NCI-H748 (cell line): Measurements from ENCODE around the gene EHD2.

ENCODE experiments used
- DNase-seq: peaks from one replicate; lab custom pipeline; 2025; ENCODE audit not compliant: unreplicated experiment; lab: John Stamatoyannopoulos, UW

Gene EHD2

DNA sequence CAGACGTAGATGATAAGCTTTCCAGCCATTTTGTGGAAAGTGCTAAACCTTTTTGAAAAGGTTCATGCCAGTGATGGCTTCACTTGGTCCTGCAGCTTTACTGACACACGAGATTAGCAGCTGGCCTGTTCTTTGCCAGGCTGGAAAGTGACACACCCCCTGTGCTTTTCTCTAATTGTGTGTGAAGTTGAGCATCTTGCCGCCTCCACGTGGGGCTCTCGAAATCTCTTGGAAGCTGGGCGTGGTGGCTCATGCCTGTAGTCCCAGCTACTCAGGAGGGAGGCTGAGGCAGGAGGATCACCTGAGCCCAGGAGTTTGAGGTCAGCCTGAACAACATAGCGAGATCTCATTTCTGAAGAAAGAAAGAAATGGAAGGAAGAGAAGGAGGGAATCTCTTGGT, 25.3 kb upstream of the EHD2 start:
- no peak for DNase-seq

DNA sequence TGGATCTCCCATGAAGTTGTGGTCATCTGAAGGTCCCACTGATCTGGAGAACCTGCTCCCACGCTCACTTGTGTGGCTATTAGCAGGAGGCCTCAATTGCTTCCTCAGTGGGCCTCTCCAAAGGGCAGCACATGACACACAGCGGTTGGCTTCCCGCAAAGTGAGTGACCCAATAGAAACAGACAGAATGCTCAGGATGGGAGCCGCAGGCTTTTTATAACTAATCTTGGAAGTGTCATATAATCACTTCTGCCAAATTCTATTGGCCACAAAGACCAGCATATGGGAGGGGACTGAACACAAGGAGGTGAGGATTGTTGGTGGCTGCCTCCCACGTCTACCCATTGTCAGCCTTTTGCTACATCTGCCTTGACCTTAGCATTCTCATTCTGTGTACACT, 22.1 kb upstream of the EHD2 start:
- DNase-seq, result no peak

DNA sequence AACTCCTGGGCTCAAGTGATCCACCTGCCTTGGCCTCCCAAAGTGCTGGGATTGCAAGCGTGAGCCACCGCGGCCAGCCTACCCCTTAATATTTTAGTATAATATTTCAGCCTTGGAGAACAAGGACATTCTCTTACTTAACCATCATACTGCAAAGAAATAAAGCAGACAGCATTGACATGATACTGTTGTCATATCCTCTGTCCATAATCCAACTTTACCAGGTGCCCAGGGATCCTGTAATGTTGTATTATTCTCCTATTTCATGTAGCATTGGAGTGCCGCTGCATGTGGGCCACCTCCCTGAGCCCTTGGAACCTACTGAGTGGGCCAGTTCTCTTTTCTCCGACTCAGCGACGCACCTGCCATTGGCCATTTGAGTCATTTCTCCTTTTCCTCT, 21.4 kb upstream of the EHD2 start:
- DNase-seq, result no peak

GRCh38 chr19:47693489-47693888, 19.7 kb upstream of the EHD2 start:
- DNase-seq, result no peak

DNA sequence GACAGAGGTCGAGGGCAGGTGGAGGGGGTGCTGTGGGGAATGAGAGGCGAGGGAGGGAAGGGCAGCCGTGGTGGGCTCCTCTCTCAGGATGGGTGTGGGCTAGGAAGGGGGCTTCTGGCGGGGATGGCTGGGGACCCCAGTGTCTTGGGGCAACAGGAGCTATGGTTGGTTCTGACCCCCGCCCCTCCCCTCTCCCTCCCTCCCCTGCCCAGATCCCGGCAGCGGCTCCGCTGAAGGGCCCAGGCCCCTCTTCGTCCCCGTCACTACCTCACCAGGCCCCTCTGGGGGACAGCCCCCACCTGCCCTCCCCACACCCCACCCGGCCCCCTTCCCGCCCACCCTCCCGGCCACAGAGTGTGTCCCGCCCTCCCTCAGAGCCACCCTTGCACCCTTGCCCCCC, 19.3 kb upstream of the EHD2 start:
- DNase-seq, result no peak

GRCh38 chr19:47694466-47695273, 18.6 kb upstream of the EHD2 start:
- DNase-seq, result no peak

DNA sequence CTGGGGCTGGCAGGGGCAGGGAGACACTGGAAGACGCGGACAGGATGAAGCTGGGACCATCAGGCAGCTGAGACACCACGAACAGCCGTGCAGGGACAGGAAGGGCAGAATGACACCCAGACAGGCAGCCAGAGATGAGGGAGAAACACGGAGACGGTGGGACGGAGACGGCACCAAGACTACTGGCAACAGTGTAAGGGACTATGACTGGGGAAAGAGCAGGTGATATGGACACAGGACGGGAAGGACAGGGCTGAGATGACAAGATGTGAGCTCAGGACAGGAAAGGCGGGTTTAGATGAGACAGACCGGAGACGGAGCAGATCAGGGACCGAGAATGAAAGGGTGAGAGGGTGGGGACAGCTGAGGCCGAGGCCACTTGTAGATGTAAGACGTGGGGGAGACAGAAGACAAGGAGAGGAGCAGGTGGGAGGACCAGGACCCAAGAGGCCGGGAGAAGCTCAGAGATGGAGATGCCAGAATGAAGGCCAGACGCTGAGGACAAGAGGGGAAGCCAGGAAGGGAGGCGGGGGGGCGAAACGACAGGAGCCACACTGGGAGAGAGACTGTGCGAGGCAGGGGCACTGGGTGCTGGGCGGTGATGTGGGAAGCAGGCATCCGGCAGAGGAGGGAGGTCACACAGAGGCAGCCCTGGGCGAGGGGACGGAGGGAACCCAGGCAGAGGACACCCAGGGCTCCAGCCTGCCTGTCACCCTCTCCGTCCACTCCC, 17.5 kb upstream of the EHD2 start:
- no peak for DNase-seq

- DNase-seq, result no peak
Observed at GRCh38 chr19:47696635-47697034, 16.6 kb upstream of the EHD2 start.

GRCh38 chr19:47697863-47698609, 15.2 kb upstream of the EHD2 start:
- DNase-seq, result peak; percentile 72

GRCh38 chr19:47698631-47699359, 14.4 kb upstream of the EHD2 start:
- no peak for DNase-seq

- peak; percentile 37 for DNase-seq
Observed at GRCh38 chr19:47699360-47699917, 13.8 kb upstream of the EHD2 start.

- no peak for DNase-seq
Observed at GRCh38 chr19:47700934-47701716, 12.1 kb upstream of the EHD2 start.

DNA sequence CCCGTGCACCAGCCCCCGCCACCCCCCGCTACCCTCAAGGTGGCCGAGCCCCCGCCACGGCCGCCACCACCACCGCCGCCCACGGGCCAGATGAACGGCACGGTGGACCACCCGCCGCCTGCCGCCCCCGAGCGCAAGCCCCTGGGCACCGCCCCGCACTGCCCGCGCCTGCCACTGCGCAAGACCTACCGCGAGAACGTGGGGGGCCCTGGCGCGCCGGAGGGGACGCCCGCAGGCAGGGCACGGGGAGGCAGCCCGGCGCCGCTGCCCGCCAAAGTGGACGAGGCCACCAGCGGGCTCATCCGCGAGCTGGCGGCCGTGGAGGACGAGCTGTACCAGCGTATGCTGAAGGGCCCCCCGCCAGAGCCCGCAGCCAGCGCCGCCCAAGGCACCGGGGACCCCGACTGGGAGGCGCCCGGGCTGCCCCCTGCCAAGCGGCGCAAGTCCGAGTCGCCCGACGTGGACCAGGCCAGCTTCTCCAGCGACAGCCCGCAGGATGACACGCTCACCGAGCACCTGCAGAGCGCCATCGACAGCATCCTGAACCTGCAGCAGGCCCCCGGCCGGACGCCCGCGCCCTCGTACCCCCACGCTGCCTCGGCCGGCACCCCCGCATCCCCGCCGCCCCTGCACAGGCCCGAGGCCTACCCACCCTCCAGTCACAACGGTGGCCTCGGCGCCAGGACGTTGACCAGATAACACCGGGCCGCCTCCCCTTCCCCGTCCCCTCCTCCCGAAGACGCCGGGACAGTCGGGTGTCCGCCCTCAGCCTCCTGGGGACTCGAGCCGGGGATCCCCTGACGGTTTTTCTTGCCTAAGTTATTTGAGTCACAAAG, 11.3 kb upstream of the EHD2 start:
- DNase-seq, result no peak

GRCh38 chr19:47702671-47703070, 10.6 kb upstream of the EHD2 start:
- no peak for DNase-seq

- DNase-seq, result no peak
Observed at GRCh38 chr19:47703301-47703700, 9.9 kb upstream of the EHD2 start.

GRCh38 chr19:47704024-47704423, 9.2 kb upstream of the EHD2 start:
- DNase-seq, result no peak

DNA sequence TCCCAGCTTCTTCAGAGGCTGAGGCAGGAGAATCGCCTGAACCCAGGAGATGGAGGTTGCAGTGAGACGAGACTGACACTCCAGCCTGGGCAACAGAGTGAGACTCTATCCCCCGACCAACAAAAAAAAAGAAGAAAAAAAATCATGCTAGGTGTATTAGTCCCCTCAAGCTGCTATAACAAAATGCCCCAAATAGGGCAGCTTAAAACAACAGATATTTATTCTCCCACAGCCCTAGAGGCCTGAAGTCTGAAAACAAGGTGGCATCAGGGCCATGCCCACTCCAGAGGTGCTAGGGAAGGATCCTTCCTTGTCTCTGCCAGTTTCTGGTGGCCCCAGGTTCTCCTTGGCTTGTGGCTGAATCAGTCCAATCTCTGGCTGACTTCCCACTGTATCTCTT, 8.6 kb upstream of the EHD2 start:
- DNase-seq, result no peak

- peak; percentile 82 for DNase-seq
Observed at GRCh38 chr19:47707135-47707925, 5.9 kb upstream of the EHD2 start.
